ENCODE measurements around the gene THSD7B.

Gene THSD7B

DNA sequence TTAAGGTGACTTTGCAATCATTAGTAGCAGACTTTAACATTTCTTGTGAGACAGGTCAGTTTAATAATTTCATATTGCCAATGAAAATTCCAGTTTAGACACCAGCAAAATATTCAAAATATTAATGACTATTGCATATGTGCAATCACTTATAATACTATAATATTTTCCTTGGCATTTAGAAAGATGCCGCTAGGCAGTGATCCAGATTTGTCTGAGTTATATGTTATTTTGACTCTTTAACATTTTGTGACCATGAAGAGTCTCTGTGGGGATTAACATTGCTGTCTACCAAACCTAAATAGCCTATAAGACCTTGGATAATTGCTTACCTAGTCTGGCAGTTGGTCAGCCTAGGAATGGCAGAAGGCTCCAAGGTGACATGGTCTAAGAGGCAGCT lies 389.6 kb downstream of the THSD7B start:
- DNase-seq (ENCODE audit: low read depth) = no peak

DNA sequence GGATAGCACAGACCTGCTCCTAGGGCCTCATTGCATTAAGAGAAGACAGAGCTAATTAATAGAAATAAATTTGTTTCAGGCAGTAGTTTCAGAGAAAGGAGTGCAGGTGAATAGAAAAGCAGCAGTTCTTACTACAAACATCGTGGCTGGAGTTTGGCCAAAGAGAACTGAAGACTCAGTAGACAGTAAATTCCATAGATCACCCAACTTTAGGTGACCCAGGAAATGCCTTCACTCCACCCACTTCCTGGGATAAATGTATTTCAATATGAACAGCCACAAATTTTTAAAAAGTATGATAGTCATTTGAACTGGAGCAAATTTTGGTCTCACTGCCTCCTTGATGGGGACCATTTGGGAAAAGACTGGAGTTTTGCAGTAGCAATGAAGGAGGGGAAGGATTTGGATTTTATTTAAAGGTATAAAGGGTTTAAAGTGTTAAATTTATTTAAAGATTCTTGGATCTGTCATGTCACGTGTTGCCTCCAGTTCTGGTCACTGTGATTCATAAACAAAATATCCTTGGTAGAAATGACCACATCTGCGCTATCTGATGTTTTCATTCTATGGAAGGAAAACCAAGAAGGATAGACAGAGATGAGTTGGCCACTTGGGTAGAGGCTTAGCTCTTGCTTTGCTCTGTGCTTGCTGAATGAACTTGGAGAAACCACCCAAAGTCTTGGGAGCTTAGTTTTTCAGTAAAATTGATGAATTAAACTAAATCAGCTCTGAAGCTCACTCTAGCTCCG lies 390.2 kb downstream of the THSD7B start:
- DNase-seq (ENCODE audit: low read depth) = peak; percentile 67

DNA sequence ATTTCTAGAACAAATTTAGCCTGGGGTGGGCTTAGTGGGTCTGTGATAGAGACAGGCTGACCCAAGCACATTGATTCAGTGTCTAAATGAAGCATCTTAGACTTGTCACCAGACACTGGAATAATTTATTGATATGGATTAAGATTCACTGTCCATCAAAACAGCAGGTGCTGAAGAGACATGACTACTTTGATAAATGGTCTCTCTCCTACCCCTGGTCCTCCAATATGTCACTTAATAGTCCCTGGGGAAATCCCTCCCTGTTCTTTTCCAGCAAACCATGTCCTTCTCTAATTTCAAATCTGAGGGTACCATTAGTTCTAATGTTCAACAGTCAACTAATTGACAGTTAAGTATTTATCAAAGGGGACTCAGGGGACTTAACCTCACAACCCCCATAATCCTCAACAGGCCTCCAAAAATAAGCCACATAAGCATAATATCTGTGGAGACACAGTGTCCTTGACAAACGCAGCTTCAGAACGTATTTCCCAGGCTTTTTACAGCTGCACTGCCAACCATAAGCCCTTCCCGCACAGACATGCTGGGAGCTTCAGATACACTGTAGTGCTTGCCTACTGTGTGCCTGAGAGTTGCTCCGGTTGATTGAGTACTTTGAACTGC lies 391.0 kb downstream of the THSD7B start:
- DNase-seq (ENCODE audit: low read depth) = no peak

DNA sequence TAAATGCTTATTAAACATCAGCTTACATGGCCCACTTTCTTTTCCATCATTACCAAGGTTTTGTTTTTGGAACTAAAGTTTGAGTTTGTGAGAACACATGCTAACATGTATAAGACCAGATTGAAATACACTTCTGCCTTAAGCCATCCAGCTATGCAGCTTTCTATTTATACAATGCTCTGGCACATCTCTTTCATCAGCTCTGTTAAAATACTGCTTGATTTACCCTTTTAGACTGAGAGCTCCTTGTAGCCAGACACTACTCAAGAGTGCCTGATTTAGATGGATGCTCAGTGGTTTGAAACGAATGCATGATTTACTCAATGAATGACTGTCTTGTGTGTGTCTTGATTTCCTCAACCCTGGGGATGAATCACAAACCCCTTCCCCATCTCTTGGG lies 392.5 kb downstream of the THSD7B start:
- DNase-seq (ENCODE audit: low read depth) = no peak

GRCh38 chr2:137161250-137161649 lies 395.9 kb downstream of the THSD7B start:
- DNase-seq (ENCODE audit: low read depth) = no peak

DNA sequence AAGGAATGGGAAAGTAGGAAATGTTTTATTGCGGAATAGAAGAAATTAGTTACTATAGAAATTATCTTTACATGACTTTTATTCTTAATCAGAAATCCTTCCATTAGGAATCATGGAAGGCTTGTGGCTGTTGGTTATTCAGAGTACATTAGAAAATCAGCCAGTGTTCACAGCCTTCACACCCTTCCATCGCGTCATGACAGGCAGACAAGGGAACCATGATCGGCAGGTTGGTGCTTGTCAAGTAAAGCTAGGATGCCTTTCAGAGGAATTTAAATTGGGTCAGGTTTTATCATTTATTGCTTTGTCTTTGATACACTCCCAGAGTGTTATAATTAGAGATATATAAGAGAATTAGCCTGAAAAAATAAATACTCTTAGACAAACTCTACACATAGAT lies 400.6 kb downstream of the THSD7B start:
- DNase-seq (ENCODE audit: low read depth) = no peak

DNA sequence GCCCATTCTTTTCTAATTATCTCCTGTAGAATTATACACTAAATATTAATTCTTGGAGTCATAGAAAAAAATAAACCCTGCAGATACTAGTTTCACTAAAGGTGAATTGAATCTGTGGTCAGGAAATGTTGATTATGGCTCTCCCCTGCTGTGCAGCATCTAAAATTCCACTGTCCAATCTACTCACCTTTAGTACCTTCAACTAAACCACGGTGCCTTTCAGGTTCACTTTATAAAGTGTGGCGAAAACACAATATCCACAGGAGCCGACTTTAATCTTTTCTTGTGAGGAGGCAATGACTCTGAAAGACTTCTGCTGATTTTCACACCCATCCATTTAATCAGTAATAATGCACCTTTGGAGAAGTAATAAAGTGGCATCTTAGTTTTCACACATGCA lies 402.3 kb downstream of the THSD7B start:
- no peak for DNase-seq (ENCODE audit: low read depth)

DNA sequence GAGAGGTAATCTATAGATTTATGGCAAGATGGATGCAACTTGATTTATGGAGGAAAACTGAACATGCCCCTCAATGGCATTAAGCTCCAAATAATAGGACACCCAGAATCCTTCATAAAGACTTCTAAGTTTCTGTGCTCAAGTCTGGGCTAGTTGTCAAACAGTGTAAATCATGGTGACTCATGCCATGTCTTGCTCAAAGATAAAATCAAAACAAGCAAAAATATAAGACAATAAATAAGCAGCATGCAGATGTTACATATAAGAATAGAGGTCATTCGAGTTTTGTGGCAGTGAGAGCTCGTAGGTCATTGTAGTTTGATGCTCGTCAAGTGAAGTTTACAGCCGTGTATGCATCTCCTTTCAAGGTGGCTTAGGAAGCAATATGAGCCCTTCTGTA lies 403.2 kb downstream of the THSD7B start:
- no peak for DNase-seq (ENCODE audit: low read depth)

- no peak for DNase-seq (ENCODE audit: low read depth)
These were observed 406.8 kb downstream of the THSD7B start for GRCh38 chr2:137172162-137172561.

DNA sequence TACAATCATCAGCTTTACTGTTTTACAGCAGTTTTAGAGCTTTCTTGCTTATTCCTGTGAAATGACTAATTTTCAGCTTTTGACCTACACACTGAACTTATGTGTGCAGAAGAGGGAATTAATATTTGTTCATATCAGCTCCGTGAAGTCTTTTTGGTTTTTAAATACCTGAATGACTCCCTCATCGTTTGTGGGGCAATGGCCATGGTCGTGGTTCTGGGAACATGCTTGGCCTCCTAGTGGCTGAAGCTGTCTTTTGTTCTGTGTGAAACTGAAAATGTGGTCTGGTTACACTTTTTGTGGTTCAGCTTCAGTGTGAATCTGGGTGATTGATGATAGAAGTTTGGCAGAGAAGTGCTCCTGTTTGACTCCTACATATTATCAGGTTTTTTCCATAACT lies 408.1 kb downstream of the THSD7B start:
- DNase-seq (ENCODE audit: low read depth) = peak; percentile 32

DNA sequence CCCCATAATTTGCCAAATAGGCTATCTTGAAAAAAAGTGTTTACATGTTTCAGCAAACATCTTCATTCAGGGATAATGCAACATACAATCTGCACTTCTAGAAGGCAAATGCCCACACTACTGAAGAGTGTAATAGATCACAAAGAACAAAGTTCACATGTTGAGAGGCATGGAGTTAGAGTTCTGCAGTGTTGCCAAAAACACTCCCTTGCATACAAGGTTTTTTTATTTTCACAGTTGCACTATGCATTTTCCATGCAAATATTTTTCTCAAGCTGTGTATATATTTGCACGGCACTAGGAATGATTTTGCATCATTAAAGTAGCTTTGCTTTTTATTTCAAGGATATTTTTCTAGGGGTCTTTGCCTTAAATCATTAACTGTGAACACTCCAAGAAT lies 409.9 kb downstream of the THSD7B start:
- no peak for DNase-seq (ENCODE audit: low read depth)

- DNase-seq (ENCODE audit: low read depth) = peak; percentile 63
These were observed 413.6 kb downstream of the THSD7B start for GRCh38 chr2:137178951-137179377.

DNA sequence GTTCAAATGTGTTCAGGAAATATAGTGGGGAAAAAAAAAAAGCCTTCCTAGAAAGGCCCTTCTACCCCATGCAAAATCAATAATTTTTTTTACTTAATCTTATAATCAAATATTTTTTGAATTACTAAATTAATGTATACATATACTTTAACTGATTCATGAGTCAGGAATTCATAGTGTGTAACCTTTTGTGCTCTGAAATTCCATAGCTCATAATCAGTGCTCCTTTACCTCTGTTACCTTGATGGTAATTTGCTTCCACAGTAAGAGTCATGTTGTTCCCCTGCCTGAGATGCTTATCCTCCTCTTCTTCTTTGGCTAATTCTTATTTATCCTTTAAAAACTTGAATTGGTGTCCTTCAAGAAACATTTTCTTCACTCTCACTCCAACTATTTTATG lies 414.2 kb downstream of the THSD7B start:
- DNase-seq (ENCODE audit: low read depth) = peak; percentile 47

DNA sequence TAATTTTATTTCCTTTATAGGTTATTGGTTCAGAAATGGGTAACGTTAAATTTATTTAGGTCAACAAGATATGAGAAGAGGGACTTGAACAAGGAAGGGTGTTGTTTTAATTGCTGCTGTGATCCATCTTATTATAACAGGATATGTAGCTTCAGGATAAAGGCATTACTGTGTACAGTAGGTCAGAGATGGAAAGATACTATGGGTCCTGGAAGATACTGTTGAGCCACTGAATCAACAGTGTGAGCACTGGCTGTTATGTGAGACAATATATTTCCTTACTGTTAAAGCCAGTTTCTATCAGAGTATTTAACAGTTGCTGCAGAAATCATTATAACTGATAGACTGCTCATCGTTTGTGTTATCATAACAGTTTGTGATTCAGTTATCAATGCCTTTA lies 414.7 kb downstream of the THSD7B start:
- DNase-seq (ENCODE audit: low read depth) = no peak

DNA sequence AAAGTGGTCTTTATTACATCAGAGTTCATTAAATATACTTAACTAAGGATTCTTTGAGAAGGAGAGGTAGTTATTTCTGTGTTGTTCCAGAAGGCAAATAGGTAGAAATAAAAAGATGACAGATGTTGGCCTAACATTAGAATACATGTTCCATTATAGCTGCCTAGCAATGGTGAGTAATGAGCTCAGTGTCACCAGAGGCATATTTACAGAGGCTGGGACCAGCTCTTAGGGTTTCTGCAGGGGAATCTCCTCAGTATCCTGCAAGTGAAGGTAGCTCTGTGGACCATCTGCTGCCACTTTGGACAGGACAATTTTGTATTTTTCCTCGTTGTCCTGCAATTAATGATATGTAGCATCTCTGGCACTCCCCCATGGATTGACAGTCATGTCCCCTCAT lies 416.0 kb downstream of the THSD7B start:
- no peak for DNase-seq (ENCODE audit: low read depth)

DNA sequence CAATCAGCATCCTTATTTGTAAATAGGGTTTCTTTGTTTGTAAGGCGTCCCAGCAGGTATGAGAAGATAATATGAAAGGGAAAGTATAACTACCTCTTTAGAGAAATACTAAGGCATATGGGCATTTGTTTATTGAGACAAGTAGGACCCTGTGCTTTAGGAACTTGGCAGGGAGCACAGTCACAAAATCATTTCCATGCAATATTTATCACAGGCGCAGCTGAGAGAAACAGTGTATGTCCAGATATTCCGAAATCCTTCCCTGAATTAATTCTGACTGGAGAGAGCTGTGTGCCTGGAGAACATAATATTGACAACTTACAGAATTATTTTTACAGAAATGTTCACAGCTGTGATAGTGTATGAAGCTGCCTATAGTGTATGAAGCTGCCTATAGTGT lies 416.7 kb downstream of the THSD7B start:
- no peak for DNase-seq (ENCODE audit: low read depth)

DNA sequence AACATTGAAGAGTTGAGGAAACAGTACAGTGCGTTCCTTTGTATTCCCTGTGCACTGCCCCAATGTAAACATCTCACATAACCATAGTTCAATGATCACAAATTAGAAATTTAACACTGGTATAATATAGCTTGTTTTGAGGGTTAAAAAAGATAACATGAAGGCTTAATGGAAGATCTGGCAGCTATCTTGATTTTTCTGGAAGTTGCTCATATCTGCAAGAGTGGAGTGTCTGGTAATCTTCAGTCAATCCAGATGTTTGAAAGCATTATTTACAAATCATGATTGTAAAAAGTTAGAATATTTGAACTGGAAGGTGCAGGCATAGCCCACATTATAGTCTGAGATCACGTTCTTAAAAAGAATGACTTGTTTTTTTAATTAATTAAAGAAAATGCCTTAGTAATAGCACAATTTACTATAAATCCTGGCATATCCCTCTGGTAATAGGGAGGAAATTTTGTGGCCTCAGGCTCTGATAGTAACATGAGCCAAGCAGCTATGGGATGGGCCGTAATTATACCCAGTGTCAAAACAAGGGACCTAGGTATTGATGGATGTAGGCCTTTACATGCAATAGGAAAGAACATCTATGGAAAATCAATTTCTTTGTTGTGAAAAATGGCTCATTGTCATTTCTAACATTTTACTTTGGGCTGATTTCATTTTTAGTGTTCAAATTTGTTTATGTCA lies 418.0 kb downstream of the THSD7B start:
- DNase-seq (ENCODE audit: low read depth) = no peak

DNA sequence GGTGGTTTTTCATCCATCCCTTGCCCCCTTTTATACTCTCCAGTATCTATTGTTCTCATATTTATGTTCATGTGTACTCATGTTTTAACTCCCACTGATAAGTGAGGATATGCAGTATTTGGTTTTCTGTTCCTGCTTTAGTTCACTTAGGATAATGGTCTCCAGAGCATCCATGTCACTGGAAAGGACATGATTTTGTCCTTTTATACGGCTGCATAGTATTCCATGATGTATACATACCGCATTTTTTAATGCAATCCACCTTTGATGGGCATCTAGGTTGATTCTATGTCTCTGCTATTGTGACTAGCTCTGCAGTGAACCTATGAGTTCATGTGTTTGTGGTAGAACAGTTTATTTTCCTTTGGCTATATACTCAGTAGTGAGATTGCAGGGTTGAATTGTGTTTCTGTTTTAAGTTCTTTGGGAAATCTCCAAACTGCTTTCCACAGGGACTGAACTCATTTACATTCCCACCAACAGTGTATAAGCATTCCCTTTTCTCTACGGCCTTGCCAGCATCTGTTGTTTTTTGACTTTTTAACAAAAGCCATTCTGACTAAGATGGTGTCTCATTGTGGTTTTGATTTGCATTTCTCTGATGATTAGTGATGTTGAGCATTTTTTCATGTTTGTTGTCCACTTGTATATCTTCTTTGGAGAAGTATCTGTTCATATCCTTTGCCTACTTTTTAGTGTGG lies 420.2 kb downstream of the THSD7B start:
- no peak for DNase-seq (ENCODE audit: low read depth)

GRCh38 chr2:137187216-137187615 lies 421.9 kb downstream of the THSD7B start:
- DNase-seq (ENCODE audit: low read depth) = no peak

DNA sequence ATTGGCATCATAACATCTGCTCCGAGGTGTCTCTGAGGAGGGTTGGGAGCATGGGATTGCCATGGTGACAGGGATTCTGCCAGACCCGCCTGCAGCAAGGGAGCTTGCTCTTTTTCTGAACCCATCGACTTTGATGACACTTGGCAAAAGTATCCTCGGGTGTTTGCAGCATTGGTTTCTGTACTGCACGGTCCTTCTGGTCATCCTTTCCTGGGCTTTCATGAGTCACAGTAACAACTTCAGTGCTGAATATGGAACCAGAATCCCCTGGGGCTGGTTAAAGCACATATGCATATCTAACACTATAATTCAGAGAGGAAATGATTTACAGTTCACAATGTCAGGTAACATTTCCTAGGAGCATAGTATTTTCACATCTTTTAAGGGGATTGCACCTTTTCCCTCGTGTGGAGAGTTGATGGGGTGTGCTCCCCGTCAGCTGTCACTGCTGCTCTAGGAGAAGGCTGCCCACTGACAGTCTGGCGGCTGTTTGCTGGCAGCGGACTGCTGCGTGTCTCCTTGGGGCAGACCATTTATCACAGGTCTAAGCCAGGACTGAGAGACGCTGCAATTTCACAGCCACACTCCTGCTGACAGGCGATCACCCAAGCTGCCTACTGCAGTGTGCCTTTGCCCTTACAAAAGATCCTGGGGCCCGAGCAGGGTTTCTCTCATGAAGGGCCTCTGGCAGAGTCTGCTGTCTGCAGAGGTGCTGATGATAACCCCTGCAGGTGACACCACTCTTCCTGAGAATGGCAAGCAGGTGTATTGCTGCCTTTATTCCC lies 425.3 kb downstream of the THSD7B start:
- DNase-seq (ENCODE audit: low read depth) = no peak

DNA sequence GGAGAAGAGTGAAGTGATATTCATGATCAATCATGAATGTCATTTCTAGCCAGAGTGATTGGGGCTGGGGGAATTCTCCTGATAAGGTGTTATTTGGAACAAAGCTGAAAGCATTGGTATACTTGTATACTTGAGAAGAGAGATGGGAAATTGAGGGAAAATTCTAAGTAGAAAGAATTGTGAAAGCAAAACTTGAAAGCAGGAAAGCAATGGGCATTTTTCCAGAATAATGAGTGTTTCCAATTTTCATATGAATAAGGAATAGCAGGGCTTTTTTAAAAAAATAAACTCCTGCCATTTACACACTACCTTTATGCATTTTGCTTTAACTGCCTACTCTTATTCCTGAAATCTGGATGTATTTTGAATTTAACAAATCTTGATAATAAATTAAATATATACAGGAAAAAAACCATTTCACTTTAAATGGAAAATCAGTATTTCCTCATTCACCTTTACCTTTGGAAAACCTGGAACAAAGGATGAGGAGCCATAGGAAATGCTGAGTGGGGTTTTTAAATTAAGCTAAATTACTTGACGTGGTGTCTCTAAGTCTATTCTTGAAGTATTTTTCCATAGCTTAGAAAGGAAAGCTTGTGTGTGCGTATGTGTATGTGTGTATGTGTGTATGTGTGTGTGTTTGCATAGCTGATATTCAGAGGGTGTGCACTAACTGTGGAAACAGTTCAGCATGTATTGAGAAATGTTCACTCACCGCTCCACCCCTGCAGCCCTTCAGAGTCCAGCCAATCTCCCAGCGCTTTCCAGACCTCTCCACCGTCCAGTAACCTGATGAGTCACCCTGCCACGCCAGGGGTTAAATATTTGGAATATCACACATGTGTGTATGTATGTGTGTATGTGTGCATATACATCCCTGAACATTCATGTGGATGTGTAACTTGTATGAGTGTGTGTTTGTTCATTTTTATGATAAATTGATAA lies 427.3 kb downstream of the THSD7B start:
- peak; percentile 61 for DNase-seq (ENCODE audit: low read depth)

Measured in HS-5 (cell line).